Prostate gland (tissue), 2 donors: Measurements from ENCODE around the gene LYRM9. TPM values are rescaled to one million over a fixed set of nuclear protein-coding genes. Genes with fewer than 3 reads are reported as not detected.

ENCODE experiments used
- DNase-seq: peaks from one replicate; pipeline ENCODE4 v3.0.0-alpha.2; 2019; ENCODE audit warnings: low spot score
- H3K27ac ChIP-seq, 2 donors: fragments of 200-600 bp; sonication (generic); 2 replicates each; pipeline ENCODE4 v1.5.1; 2017 to 2019
- H3K27me3 ChIP-seq: fragments of 200-600 bp; sonication (generic); replicated peaks from 2 replicates; pipeline ENCODE4 v1.5.1; 2019; ENCODE audit not compliant: insufficient read depth
- H3K36me3 ChIP-seq, 2 donors: fragments of 200-600 bp; sonication (generic); 1 replicate in 1 of 2; 2 replicates in 1 of 2; pipeline versions ENCODE4 v1.5.1 to v1.8.1; 2017 to 2019
- H3K4me1 ChIP-seq: fragments of 200-600 bp; sonication (generic); replicated peaks from 2 replicates; pipeline ENCODE4 v1.5.1; 2019
- H3K4me3 ChIP-seq, 2 donors: fragments of 200-600 bp; sonication (generic); 2 replicates each; pipeline ENCODE4 v1.5.1; 2017 to 2019
- H3K9me3 ChIP-seq: fragments of 200-600 bp; sonication (generic); 2 replicates; pipeline ENCODE4 v1.5.1; 2017
- POLR2A ChIP-seq: fragments of 450-650 bp; IDR thresholded peaks from one replicate; pipeline ENCODE4 v1.6.1; 2016; ENCODE audit warnings: antibody characterized with exemption, mild to moderate bottlenecking
- POLR2AphosphoS5 ChIP-seq: sonication (generic); formaldehyde crosslinking; IDR thresholded peaks from one replicate; pipeline ENCODE4 v1.6.1; 2017; ENCODE audit warnings: antibody characterized with exemption
- WGBS: methylation state at CpG from one replicate; pipeline ENCODE4 v1.1.5; 2018; 5-methylcytosine and 5-hydroxymethylcytosine counted together
- intact Hi-C: fragments of 100-400 bp; cut with DNase I; formaldehyde crosslinking; loops from one replicate; pipeline ENCODE4 v1.14.2; 2022
- total RNA-seq, 2 donors: library from RNA; depleted of rRNA; stranded (reverse); fragments of >200 nt; gene quantifications; one replicate each; pipeline ENCODE4 v1.1.0, GENCODE V29; 2016
- TF ChIP-seq, protein P1 (sequence below), 4 experiments: fragments of 200-600 bp in 2 of 4; fragments of 450-650 bp in 2 of 4; sonication (generic) in 2 of 4; IDR thresholded peaks; 1 replicate in 3 of 4; 2 replicates in 1 of 4; pipeline ENCODE4 v1.5.1; 2016 to 2019; ENCODE audit warnings: antibody characterized with exemption in 4 of 4, mild to moderate bottlenecking in 2 of 4, moderate library complexity in 2 of 4

Gene LYRM9
- total RNA-seq, 2 donors from 2014 or later, result 26.1 to 30.9 TPM

DNA sequence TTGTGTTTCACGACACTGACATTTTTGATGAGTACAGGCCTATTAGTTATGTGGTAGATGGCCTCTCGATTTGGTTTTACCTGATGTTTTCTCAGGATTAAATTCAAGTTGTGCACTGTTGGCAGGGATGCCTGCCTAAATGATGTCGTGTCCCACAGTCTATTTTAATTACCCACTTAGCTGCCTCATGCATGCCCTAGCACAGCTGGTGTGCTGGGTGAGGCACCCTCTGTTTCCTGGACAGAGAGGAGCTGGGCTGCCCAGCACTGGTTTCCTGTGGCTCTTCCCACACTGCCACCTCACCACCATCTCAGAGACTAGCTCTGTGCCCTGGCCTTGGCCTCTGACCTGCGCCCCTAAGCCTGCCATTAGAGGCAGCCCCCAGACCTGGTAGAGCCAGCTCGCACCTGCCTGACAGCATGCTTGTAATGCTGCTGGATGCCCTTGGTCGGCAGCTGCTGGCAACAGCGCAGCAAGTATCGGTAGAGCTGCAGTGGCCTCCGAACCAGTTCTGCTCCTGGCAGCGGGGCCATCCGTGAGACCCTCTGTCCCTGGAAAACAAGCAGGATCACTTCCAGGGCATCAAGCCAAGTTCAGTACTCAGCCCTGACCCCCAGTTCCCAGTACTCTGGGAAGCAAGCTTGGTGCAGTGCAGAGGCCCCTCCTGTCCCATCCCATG lies 10.9 kb downstream of the LYRM9 start:
- Histone ChIP-seq H3K4me3 (no peak overlapping the region), H3K27ac (no peak overlapping the region), H3K36me3 (no peaks in the 10 kb centered on the region), H3K9me3 (no peaks in the 10 kb centered on the region), H3K4me1 (no peaks in the 10 kb centered on the region), H3K27me3 (no peaks in the 10 kb centered on the region)
- WGBS, result 76% methylated on average over 11 of the region's 11 CpGs
- DNase-seq, result no peak
- intact Hi-C loops, result loop anchor here (10.0 kb wide), 1 partner anchor 218 kb away; no protein-coding TSS in a partner anchor
- TF ChIP-seq POLR2AphosphoS5, result no peak
- TF ChIP-seq POLR2A, result no peak
- TF ChIP-seq, protein P1, sequence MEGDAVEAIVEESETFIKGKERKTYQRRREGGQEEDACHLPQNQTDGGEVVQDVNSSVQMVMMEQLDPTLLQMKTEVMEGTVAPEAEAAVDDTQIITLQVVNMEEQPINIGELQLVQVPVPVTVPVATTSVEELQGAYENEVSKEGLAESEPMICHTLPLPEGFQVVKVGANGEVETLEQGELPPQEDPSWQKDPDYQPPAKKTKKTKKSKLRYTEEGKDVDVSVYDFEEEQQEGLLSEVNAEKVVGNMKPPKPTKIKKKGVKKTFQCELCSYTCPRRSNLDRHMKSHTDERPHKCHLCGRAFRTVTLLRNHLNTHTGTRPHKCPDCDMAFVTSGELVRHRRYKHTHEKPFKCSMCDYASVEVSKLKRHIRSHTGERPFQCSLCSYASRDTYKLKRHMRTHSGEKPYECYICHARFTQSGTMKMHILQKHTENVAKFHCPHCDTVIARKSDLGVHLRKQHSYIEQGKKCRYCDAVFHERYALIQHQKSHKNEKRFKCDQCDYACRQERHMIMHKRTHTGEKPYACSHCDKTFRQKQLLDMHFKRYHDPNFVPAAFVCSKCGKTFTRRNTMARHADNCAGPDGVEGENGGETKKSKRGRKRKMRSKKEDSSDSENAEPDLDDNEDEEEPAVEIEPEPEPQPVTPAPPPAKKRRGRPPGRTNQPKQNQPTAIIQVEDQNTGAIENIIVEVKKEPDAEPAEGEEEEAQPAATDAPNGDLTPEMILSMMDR (IDR thresholded peaks at IDR 0.05), result no peak

DNA sequence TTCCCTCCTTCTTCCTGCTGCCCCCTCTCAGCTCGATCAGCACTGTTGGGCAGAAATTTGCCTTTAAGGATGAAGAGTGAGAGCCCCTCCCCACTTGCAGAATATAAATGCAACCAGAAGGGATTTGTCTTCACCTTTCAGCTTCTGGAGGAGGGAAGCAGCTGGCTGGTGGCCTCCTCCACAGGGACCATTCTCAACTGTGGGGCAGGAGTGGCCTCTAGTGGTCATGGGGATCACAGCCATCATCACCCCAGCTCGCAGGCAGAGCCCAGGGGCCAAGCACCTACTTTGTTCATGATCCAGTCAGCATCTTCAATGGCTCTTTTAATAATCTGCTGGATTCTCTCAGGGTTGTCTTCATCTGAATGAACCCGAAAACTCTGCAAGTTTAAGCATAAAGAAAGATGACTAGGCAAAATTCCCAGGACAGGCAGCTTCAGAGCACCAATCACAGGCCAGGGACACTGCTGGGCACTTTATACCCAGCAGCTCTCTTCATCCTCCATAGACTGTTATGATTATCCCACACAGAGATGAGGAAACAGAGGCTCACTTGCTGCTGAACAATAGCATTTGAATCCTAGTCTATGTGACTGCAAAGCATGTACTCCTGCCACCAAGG lies 13.1 kb downstream of the LYRM9 start:
- no peak overlapping the region for H3K27ac ChIP-seq
- no peaks in the 10 kb centered on the region for H3K9me3 ChIP-seq
- no peaks in the 10 kb centered on the region for H3K36me3 ChIP-seq
- peak; percentile 55 for DNase-seq
- intact Hi-C loops, result loop anchor here (5.0 to 10.0 kb wide), 3 partner anchors 73 to 215 kb away; no protein-coding TSS in a partner anchor
- H3K4me1 ChIP-seq, result no peaks in the 10 kb centered on the region
- no peak for TF ChIP-seq POLR2A
- TF ChIP-seq, protein P1 (IDR thresholded peaks at IDR 0.05), result peak; percentile 29 to 83 (median 67)
- peak; percentile 6 for TF ChIP-seq POLR2AphosphoS5
- H3K4me3 ChIP-seq, result no peak overlapping the region
- H3K27me3 ChIP-seq, result no peaks in the 10 kb centered on the region
- WGBS, result 26% methylated on average over 3 of the region's 3 CpGs

DNA sequence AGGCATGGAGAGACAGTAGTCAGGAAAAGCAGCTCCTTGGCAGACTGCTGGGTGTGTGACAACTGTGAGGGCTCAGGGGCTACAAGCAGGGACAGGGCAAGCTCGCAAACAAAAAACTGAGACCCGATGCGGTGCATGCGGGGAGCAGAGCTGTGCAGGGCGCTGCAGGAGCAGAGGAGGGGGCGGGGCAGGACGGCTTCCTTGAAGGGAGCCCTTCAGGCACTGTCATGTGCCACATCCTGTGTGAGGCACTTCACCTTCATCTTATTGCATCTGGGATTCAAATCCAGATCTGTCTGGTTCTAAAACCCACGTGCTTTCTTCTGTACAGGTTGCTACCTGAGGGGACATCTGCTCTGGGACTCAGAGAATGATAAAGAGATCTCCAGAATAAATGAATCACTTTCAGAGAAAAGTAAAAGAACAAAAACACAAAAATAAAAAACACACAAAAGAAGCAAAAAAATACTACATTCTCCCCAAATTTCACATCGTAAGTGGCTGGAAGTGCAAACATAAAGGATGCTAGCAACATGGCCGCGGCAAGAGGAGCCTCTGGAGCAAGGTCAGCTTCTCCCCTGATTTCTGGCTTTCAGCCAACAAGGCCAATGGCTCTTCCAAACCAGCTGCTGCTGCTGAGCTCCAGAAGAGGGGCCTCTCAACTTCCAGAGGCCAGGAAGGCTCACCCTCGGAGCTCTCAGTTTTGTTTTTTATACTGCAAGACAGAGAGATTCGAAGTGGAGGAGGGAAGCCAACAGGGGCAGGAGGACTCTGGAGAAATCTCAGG lies 14.2 kb downstream of the LYRM9 start:
- H3K27me3 ChIP-seq, result no peaks in the 10 kb centered on the region
- no peak for TF ChIP-seq POLR2AphosphoS5
- TF ChIP-seq, protein P1 (IDR thresholded peaks at IDR 0.05), result no peak
- no peak for TF ChIP-seq POLR2A
- H3K4me3 ChIP-seq, result no peak overlapping the region
- no peaks in the 10 kb centered on the region for H3K36me3 ChIP-seq
- no peak overlapping the region for H3K27ac ChIP-seq
- whole genome bisulfite sequencing, result 82% methylated on average over 13 of the region's 13 CpGs
- H3K9me3 ChIP-seq, result no peaks in the 10 kb centered on the region
- DNase-seq, result no peak
- no peaks in the 10 kb centered on the region for H3K4me1 ChIP-seq
- intact Hi-C loops, result loop anchor here (5.0 kb wide), 2 partner anchors 72 to 122 kb away; no protein-coding TSS in a partner anchor

DNA sequence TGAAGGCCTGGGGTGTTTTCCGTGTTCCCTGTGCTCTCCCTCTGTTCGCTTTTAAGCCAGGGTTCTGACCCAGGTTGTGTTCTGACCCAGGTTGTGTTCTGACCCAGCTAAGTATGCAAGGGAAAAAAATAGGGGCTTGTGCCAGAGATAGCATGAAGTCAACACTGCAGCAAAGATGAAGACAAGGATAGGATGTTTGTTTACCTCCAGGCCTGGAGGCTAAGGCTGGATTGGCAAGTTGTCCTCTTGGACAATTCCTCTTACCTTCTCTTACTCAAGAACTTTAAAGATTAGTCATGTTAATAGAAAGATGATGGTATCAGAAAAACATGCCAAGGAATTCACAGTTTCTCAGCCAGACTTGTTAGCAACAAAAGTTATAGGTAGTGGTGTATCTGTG lies 19.4 kb downstream of the LYRM9 start:
- Histone ChIP-seq H3K9me3 (no peaks in the 10 kb centered on the region), H3K4me3 (no peak overlapping the region), H3K4me1 (no peaks in the 10 kb centered on the region), H3K27ac (no peak overlapping the region), H3K36me3 (no peaks in the 10 kb centered on the region), H3K27me3 (no peaks in the 10 kb centered on the region)
- 76% methylated on average over 2 of the region's 2 CpGs for WGBS
- TF ChIP-seq POLR2AphosphoS5, result no peak
- TF ChIP-seq, protein P1 (IDR thresholded peaks at IDR 0.05), result no peak
- TF ChIP-seq POLR2A, result no peak
- intact Hi-C loops, result no loop called here
- DNase-seq, result peak; percentile 44
